ENCODE results near the gene MPEG1.

MPEG1 gene, protein sequence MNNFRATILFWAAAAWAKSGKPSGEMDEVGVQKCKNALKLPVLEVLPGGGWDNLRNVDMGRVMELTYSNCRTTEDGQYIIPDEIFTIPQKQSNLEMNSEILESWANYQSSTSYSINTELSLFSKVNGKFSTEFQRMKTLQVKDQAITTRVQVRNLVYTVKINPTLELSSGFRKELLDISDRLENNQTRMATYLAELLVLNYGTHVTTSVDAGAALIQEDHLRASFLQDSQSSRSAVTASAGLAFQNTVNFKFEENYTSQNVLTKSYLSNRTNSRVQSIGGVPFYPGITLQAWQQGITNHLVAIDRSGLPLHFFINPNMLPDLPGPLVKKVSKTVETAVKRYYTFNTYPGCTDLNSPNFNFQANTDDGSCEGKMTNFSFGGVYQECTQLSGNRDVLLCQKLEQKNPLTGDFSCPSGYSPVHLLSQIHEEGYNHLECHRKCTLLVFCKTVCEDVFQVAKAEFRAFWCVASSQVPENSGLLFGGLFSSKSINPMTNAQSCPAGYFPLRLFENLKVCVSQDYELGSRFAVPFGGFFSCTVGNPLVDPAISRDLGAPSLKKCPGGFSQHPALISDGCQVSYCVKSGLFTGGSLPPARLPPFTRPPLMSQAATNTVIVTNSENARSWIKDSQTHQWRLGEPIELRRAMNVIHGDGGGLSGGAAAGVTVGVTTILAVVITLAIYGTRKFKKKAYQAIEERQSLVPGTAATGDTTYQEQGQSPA

GRCh38 chr11:59212744-59213631 lies at the start of gene MPEG1:
TSS of gene MPEG1 (minus strand) at chr11:59212927. CDS start at chr11:59212865, 62 bp downstream.
- DNase-seq: no peak

- peak; percentile 18 for DNase-seq
Measured at GRCh38 chr11:59262177-59262818, 49.6 kb upstream of the MPEG1 start.

GRCh38 chr11:59261150-59261549 lies 48.4 kb upstream of the MPEG1 start:
- DNase-seq: no peak

DNA sequence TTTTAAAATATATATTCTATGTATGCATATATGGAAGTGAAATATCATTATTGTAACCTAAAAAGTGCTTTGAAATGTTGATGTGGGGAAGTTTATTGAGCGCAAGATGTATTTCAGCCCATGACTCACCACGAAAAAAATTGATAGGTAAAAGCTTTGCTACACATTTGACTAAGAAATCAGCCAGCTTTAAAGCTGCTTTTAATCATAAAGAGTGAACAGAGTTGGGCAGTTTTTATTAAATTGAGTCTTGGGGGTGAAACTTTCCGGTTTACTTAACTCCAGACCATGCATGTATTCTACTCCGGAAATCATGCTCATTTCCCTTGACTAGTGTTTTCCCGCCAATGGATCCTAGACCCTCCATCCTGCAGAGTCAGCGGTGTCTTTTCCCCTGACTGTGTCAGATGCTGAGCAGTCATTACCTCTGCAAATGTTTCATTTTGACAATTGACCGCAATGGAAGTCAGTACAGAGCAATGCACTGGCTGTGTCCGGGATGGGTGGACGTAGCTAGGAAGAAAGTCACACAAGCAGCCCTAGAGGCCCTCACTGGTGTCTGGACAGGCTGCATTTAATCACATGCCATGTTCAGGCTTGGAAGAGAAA lies 47.2 kb upstream of the MPEG1 start:
- no peak for DNase-seq

DNA sequence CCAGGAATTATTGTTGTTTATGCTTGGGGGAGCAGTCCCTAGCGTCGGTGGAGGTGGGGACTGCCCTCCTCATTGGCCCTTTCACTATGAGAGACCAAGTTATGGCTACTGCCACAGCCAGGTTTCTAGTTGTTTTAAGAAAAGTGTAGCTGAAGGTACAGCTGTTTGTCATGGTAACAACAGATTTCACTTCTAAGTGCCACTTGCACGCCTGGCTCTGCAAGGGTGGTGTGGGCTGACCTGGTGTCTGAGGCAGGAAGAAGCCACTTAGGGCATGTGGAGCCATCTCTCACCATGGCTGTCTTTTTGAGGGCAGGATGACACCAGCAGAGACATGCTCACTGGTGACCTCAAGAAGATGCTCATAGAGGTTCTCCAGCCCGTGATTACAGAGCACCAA lies 46.3 kb upstream of the MPEG1 start:
- DNase-seq: no peak

DNA sequence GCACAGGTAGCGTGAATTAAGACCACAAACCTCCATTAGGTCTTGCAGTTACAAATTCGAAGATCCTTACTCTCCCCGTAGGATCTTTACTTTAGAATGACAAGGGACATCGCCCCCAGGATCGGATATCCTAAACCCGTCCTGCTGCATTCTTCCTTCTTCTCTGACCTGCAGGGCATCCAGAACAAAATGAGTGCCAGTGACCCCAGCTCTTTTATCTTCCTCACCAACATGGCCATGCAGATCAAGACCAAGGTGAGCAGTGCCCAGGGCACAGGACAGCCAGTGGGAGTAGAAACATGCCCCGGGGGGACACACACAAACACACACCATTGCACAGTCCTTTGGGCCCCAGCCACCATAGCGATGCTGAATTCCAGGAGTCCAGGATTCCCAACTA lies 42.6 kb upstream of the MPEG1 start:
- DNase-seq: no peak

- DNase-seq: no peak
Measured at GRCh38 chr11:59254286-59254685, 41.6 kb upstream of the MPEG1 start.

- no peak for DNase-seq
Measured at GRCh38 chr11:59253001-59253400, 40.3 kb upstream of the MPEG1 start.

- no peak for DNase-seq
Measured at GRCh38 chr11:59249535-59249934, 36.8 kb upstream of the MPEG1 start.

GRCh38 chr11:59247531-59248227 lies 35.0 kb upstream of the MPEG1 start:
- DNase-seq: no peak

DNA sequence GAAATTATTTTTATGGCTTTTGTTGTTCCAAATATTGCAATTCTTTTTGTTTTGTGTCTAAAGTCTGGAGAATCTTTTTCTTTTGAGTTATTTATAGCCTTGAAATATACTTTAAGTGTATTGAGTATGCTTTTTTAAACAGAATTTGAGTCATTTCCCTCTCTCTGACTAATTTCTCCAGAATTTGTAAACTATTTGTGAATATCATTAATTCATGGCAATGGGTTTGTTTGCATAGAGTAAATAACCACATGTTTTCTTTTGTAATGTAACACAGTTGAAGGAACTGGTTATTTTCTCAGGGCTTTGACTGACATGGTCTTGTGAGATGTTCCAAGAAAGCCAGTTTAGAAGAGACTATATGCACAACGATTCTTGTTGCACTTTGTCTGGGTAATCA lies 30.9 kb upstream of the MPEG1 start:
- DNase-seq: no peak

DNA sequence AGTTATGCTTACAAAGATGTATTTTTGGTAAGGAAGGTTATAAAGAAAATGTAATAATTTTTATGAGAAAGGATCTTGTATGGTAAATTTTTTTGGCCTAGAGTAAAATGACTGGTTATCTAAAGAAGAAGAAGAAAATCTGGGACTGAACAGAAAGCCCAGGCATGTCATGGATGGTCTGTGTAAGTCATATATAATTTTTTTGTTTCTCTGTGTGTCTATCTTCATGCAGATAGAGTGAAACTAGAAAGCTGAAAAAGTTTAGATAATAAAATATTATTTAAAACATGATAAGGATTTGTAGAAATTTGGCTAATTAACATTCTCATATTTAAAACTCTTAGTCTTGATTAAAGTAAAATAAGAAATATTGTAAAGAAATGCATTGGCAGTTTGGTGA lies 27.6 kb upstream of the MPEG1 start:
- no peak for DNase-seq

- no peak for DNase-seq
Measured at GRCh38 chr11:59226396-59226795, 13.7 kb upstream of the MPEG1 start.

- no peak for DNase-seq
Measured at GRCh38 chr11:59225017-59225416, 12.3 kb upstream of the MPEG1 start.

DNA sequence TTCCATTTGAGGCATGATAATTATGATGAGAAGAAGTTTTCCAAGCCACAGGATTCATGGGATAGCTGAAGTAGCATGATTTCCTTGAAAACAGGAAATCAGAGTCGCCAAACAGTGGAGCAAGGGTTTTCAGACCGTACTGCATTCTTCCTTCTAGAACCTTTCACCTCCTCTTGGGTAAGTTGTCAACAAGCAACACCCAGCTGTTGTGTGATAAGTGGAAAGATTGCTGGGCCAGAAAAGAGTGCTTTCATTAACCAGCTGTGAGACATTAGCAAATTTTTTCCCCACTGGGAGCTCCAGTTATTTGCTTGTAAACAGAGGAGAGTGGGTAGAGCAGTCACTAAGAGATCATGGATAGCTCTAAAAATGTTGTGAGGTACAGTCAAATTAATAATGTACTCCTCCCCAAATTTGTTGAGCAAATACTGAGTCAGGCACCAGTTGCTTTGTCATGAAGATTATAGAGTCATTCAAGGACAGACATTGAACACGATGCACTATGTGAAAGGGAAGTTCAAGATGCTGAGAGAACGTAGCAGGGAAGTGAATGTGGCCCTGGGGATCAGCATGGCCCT lies 11.7 kb upstream of the MPEG1 start:
- DNase-seq: no peak

DNA sequence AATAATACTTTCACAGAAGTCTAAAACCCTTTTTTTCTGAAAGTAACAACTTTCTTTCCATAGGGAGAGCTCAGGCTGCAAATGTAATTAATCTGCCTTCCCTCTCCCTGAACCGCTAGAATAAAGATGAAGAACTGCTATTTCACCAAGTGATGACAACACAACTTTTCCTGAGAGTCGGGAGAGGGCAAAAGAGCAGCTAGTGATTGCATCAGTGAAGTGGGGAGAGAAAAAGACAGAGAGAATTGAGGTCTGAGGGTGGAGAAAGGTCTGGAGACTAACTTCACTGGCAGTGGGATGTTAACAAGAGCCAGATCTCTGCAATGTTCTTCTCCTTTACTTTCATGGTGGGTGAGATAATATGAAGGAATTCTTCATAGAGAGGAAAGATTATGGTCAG lies 10.9 kb upstream of the MPEG1 start:
- DNase-seq: no peak

DNA sequence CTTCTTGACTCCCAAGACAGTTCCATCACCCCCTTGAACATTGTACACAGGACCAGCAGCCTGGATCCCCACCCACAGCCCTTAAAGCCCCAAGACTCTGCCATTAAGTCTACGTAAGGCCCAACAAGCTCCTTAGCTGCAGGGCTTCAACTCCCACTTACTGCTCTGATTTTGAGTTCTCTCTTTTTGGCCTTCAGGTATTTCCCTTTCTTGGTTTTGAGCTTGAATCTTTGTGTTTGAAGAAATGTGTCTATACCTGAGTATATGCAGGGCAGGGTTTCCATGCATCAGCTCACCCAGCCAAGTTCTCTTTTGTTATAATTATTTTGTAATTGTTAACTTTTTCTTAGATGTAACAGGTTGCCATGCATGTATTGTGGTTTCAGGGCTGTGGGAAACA lies 10.4 kb upstream of the MPEG1 start:
- no peak for DNase-seq

- no peak for DNase-seq
Measured at GRCh38 chr11:59222464-59223060, 9.8 kb upstream of the MPEG1 start.

DNA sequence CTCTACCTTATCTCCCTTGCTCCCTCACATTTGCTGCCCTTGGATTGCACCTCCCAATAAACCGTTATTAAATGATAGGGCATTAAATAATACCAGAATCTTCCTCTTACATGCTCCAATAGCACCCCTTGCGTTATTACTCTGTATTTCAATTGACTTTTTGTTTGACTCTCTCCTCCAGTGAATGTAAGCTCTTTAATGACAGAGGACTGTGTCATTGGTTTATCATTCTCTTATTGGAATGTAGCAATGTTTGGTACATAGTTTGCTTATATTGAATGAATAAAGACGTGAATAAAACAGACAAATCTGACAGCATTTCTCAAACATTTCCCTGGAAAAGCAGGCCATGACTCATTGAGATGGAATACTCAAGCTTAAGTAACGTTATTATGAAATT lies 8.7 kb upstream of the MPEG1 start:
- DNase-seq: no peak

GRCh38 chr11:59219836-59220235 lies 7.1 kb upstream of the MPEG1 start:
- no peak for DNase-seq

DNA sequence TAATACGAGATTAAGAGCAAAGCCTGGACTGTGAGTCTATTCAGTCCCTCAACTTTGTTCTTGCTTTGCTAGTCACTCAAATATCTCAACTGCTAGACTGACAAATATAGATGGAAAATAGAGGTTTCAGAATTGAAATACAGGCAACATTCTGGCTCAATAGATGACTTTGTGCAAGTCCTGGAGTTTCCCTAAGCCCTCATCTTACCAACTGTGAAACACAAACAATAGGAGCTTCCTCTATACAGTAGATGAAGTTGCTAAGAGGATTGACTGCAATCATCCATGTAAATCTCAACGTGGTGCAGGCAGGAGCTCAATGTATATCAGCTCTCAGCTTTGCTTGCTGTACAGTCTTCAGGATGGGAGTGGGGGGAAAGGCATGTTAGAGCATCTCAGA lies 6.2 kb upstream of the MPEG1 start:
- peak; percentile 31 for DNase-seq

Data from NCI-H82 (cell line).